KMS-11 (cell line): ENCODE results near the gene PLA2G10.
"Not testable (repeated sequence)": the region's sequence is repeated elsewhere in the genome, so short reads cannot be mapped to it uniquely, and the experiment has no call there.

Source experiments
- H2AFZ ChIP-seq: fragments of 200-600 bp; sonication (generic); 2 replicates; pipeline ENCODE4 v1.6.1; 2016; ENCODE audit warnings: antibody characterized with exemption, mixed run types, low read depth
- H3K27ac ChIP-seq: fragments of 200-600 bp; sonication (generic); 2 replicates; pipeline ENCODE4 v1.6.1; 2016; ENCODE audit warnings: mild to moderate bottlenecking, mixed run types
- H3K27me3 ChIP-seq: fragments of 200-600 bp; sonication (generic); 2 replicates; pipeline ENCODE4 v1.6.1; 2017; ENCODE audit warnings: mild to moderate bottlenecking, low read depth, mixed run types, moderate library complexity; ENCODE audit not compliant: insufficient read depth
- H3K36me3 ChIP-seq: fragments of 200-600 bp; sonication (generic); 2 replicates; pipeline ENCODE4 v1.6.1; 2017; ENCODE audit warnings: mild to moderate bottlenecking, mixed run types; ENCODE audit not compliant: insufficient read depth
- H3K4me1 ChIP-seq: fragments of 200-600 bp; sonication (generic); 2 replicates; pipeline ENCODE4 v1.6.1; 2016; ENCODE audit warnings: mild to moderate bottlenecking, low read depth, mixed run types; ENCODE audit not compliant: poor library complexity, severe bottlenecking
- H3K4me2 ChIP-seq: fragments of 200-600 bp; sonication (generic); 2 replicates; pipeline ENCODE4 v1.7.0; 2016; ENCODE audit warnings: mild to moderate bottlenecking, mixed run types
- H3K4me3 ChIP-seq: fragments of 200-600 bp; sonication (generic); IDR thresholded peaks from 2 replicates; pipeline ENCODE4 v1.6.1; 2017; ENCODE audit warnings: low read depth, low read length, mixed read lengths; ENCODE audit not compliant: insufficient read depth
- H3K79me2 ChIP-seq: fragments of 200-600 bp; sonication (generic); 2 replicates; pipeline ENCODE4 v1.6.1; 2016; ENCODE audit warnings: low read depth, mixed run types; ENCODE audit not compliant: insufficient read depth
- H3K9ac ChIP-seq: fragments of 200-600 bp; sonication (generic); 2 replicates; pipeline ENCODE4 v1.6.1; 2016; ENCODE audit warnings: mild to moderate bottlenecking, mixed run types
- H4K20me1 ChIP-seq: fragments of 200-600 bp; sonication (generic); 2 replicates; pipeline ENCODE4 v1.6.1; 2016; ENCODE audit warnings: mild to moderate bottlenecking, mixed run types; ENCODE audit not compliant: insufficient read depth

The PLA2G10 gene, protein sequence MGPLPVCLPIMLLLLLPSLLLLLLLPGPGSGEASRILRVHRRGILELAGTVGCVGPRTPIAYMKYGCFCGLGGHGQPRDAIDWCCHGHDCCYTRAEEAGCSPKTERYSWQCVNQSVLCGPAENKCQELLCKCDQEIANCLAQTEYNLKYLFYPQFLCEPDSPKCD

DNA sequence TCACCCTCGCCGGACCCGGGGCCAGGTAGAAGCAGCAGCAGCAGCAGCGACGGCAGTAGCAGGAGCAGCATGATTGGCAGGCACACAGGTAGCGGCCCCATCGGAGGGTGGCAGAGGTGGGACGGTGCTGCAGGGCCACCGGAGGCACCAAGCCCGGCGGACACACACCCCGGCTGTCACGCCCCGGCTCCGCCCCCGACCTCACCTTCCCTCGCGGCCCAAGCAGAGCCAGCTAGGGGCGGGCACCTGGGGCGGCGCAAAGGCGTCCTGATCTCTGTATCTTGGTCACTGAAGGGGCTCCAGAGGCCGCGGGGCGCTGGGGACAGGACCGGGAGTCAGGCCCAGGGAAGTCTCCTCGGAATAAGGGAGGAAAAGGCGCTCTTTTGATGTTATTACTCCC lies at the start of gene PLA2G10:
TSS of gene PLA2G10 (minus strand) at position 180 of the 400 bp plus-strand sequence. CDS start at position 101, 79 bp downstream.
- H4K20me1 ChIP-seq, H3K4me3 ChIP-seq, H3K4me1 ChIP-seq, H3K79me2 ChIP-seq, H3K9ac ChIP-seq, H3K27ac ChIP-seq, H2AFZ ChIP-seq, H3K27me3 ChIP-seq, H3K4me2 ChIP-seq, H3K36me3 ChIP-seq: not testable (repeated sequence)

DNA sequence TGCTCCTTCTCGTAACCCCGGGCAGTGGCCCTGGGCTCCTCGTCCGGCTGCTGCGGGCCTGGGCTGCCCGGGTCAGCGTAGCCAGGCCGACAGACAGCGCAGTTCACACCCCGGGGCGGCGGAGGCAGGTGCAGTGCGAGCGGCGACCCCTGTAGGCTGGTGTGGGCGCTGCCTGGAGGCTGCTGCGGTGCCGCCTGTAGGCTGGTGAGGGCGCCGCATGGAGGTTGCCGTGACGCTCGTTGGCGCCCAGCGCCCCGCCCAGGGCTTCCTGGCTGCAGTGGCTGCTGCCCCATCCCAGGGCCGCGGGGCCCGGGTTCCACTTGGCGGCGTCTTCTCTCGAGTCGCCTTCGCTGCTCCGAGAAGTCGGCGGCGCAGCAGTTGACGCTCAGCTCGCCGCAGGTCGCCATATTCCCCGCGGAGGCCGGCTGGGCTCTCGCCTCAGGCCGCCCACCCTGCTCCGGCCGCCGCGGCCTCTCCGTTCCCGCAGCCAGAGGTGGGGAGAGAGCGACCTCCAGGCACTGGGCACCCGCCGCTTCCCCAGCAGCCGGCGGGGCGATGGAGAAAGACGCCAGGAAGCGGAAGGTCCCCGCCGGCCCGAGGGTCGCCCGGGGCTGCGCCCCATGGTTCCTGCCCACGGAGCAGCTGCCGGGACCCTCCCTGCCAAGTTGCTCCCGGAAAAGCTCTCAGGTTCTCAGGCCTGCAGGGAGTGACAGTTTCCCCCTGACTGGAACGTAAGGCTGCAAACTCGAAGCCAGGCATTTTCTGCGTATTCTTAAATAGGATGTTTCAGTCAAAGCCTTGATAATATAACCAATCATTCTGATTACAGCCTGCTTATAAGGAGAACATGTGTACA lies 48.4 kb upstream of the PLA2G10 start, which contains the start of gene NPIPA2:
TSS of gene NPIPA2 (plus strand) at position 261 of the 856 bp plus-strand sequence. CDS start 5,533 bp downstream, outside the sequence.
- not testable (repeated sequence) for H3K4me2 ChIP-seq, H3K27ac ChIP-seq, H3K36me3 ChIP-seq, H4K20me1 ChIP-seq, H3K27me3 ChIP-seq, H3K4me1 ChIP-seq, H3K4me3 ChIP-seq, H2AFZ ChIP-seq, H3K9ac ChIP-seq, H3K79me2 ChIP-seq

DNA sequence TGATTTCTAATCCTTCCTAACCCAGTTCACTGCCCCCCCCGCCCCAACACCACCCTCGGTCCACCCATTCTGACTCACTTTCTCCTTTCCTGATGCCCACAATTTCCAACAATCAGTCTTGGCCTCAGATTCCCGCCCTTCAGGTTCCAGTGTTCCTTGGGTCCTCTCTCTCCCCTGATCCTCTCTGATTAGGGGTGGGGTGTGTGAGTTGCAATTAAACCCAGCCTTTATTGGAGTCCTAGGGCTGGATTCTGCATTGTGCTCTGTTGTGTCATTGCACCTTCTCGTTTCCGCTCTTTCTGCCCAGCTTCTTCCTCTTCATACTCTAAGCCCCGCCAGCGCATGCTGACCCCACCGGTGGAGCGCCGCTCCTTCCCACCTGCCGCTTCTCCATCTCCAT lies 47.7 kb upstream of the PLA2G10 start:
- not testable (repeated sequence) for H3K4me2 ChIP-seq

DNA sequence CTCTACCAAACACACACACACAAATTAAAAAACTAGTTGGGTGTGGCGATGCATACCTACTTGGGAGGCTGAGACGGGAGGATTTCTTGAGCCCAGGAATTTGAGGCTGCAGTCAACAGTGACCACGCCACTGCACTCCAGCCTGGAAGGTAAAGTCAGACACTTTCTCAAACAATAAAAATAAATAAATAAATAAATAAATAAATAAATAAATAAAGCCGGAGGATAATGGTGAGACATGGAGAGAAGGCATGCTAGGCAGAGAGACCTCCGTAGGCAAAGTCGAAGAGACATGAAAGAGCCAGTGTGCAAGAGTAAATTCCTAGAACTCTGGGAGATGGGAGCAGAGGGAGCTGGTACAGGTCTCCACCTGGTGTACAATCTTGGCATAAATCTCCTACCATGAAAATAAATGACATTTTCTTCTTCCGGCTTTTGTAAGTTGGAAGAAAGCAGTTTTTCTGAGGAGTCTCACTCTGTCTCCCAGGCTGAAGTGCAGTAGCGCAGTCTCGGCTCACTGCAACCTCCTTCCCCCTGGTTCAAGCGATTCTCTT lies 46.8 kb upstream of the PLA2G10 start:
- H3K36me3 ChIP-seq, H3K4me3 ChIP-seq, H4K20me1 ChIP-seq, H3K4me2 ChIP-seq, H2AFZ ChIP-seq, H3K27ac ChIP-seq, H3K79me2 ChIP-seq, H3K4me1 ChIP-seq, H3K27me3 ChIP-seq, H3K9ac ChIP-seq: not testable (repeated sequence)

More for the DNA sequence above, 47.7 kb upstream of the PLA2G10 start:
- not testable (repeated sequence) for H3K79me2 ChIP-seq, H3K27ac ChIP-seq, H3K4me3 ChIP-seq, H3K36me3 ChIP-seq, H3K9ac ChIP-seq, H2AFZ ChIP-seq, H3K27me3 ChIP-seq, H3K4me1 ChIP-seq, H4K20me1 ChIP-seq

DNA sequence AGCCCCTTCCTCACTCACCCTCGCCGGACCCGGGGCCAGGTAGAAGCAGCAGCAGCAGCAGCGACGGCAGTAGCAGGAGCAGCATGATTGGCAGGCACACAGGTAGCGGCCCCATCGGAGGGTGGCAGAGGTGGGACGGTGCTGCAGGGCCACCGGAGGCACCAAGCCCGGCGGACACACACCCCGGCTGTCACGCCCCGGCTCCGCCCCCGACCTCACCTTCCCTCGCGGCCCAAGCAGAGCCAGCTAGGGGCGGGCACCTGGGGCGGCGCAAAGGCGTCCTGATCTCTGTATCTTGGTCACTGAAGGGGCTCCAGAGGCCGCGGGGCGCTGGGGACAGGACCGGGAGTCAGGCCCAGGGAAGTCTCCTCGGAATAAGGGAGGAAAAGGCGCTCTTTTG lies 39.1 kb upstream of the PLA2G10 start:
- H3K4me3 ChIP-seq, H3K79me2 ChIP-seq, H3K4me2 ChIP-seq, H3K36me3 ChIP-seq, H4K20me1 ChIP-seq, H3K4me1 ChIP-seq, H3K27ac ChIP-seq, H3K27me3 ChIP-seq, H3K9ac ChIP-seq, H2AFZ ChIP-seq: not testable (repeated sequence)

DNA sequence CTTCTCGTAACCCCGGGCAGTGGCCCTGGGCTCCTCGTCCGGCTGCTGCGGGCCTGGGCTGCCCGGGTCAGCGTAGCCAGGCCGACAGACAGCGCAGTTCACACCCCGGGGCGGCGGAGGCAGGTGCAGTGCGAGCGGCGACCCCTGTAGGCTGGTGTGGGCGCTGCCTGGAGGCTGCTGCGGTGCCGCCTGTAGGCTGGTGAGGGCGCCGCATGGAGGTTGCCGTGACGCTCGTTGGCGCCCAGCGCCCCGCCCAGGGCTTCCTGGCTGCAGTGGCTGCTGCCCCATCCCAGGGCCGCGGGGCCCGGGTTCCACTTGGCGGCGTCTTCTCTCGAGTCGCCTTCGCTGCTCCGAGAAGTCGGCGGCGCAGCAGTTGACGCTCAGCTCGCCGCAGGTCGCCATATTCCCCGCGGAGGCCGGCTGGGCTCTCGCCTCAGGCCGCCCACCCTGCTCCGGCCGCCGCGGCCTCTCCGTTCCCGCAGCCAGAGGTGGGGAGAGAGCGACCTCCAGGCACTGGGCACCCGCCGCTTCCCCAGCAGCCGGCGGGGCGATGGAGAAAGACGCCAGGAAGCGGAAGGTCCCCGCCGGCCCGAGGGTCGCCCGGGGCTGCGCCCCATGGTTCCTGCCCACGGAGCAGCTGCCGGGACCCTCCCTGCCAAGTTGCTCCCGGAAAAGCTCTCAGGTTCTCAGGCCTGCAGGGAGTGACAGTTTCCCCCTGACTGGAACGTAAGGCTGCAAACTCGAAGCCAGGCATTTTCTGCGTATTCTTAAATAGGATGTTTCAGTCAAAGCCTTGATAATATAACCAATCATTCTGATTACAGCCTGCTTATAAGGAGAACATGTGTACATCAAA lies 9.3 kb upstream of the PLA2G10 start, which contains the start of gene NPIPA3:
TSS of gene NPIPA3 (plus strand) at position 256 of the 856 bp plus-strand sequence. CDS start 5,533 bp downstream, outside the sequence.
- H3K79me2 ChIP-seq, H3K4me2 ChIP-seq, H3K9ac ChIP-seq, H3K4me1 ChIP-seq, H3K27me3 ChIP-seq, H3K36me3 ChIP-seq, H3K27ac ChIP-seq, H3K4me3 ChIP-seq, H2AFZ ChIP-seq, H4K20me1 ChIP-seq: not testable (repeated sequence)

DNA sequence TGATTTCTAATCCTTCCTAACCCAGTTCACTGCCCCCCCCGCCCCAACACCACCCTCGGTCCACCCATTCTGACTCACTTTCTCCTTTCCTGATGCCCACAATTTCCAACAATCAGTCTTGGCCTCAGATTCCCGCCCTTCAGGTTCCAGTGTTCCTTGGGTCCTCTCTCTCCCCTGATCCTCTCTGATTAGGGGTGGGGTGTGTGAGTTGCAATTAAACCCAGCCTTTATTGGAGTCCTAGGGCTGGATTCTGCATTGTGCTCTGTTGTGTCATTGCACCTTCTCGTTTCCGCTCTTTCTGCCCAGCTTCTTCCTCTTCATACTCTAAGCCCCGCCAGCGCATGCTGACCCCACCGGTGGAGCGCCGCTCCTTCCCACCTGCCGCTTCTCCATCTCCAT lies 8.6 kb upstream of the PLA2G10 start:
- H2AFZ ChIP-seq, H3K79me2 ChIP-seq, H3K4me1 ChIP-seq, H3K36me3 ChIP-seq, H4K20me1 ChIP-seq, H3K9ac ChIP-seq, H3K4me2 ChIP-seq, H3K4me3 ChIP-seq, H3K27ac ChIP-seq, H3K27me3 ChIP-seq: not testable (repeated sequence)

DNA sequence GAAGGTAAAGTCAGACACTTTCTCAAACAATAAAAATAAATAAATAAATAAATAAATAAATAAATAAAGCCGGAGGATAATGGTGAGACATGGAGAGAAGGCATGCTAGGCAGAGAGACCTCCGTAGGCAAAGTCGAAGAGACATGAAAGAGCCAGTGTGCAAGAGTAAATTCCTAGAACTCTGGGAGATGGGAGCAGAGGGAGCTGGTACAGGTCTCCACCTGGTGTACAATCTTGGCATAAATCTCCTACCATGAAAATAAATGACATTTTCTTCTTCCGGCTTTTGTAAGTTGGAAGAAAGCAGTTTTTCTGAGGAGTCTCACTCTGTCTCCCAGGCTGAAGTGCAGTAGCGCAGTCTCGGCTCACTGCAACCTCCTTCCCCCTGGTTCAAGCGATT lies 7.8 kb upstream of the PLA2G10 start:
- not testable (repeated sequence) for H3K27me3 ChIP-seq, H3K4me2 ChIP-seq, H3K27ac ChIP-seq, H2AFZ ChIP-seq, H3K36me3 ChIP-seq, H3K4me1 ChIP-seq, H3K79me2 ChIP-seq, H3K9ac ChIP-seq, H4K20me1 ChIP-seq, H3K4me3 ChIP-seq

DNA sequence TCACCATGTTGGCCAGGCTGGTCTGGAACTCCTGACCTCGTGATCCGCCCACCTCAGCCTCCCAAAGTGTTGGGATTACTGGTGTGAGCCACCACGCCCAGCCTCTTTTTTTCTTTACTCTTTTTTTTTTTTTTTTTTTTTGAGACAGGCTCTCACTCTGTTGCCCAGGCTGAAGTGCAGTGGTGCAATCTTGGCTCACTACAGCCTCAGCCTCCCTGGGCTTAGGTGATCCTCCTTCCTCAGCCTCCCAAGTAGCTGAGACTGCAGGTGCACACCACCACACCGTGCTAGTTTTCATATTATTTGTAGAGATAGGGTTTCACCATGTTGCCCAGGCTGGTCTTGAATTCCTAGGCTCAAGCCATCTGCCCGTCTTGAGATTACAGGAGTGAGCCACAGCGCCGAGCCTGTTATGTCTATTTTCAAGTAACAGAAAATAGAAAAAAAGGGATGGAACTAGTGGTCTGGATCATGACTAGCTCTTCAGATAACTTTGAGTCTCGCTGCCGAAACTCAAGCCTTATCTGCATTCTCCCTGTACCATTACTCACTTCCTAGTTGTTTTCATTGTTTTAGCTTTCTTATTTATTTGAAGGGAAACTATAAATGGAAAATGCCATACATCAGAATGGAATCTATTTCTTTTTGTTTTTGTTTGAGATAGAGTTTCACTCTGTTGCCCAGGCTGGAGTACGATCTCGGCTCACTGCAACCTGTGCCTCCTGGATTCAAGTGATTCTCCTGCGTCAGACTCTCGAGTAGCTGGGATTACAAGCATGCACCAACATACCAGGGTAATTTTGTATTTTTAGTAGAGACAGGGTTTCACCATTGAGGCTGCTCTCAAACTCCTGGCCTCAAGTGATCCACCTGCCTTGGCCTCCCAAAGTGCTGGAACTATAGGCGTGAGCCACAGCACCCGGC lies 8.0 kb downstream of the PLA2G10 start:
- H3K4me1 ChIP-seq, H3K9ac ChIP-seq, H3K36me3 ChIP-seq, H4K20me1 ChIP-seq, H3K27me3 ChIP-seq, H3K4me3 ChIP-seq, H2AFZ ChIP-seq, H3K27ac ChIP-seq, H3K79me2 ChIP-seq, H3K4me2 ChIP-seq: not testable (repeated sequence)
